Measurements from ENCODE around the gene MRPL17.

GRCh38 chr11:6694229-6694535 lies 11.0 kb upstream of the MRPL17 start:
- no peak for TF ChIP-seq POLR2A (IDR thresholded peaks at IDR 0.05)
- no peak for TF ChIP-seq CTCF (IDR thresholded peaks at IDR 0.05)

All from esophagus squamous epithelium (tissue), 4 donors.